ENCODE measurements around the gene COX6A1.

Gene COX6A1

GRCh38 chr12:120397824-120398540 lies 39.9 kb upstream of the COX6A1 start:
- Histone ChIP-seq H3K4me1 (ENCODE audit: low read length) (peaks cover 26% of the 10 kb centered on the region), H3K36me3 (replicated peaks; ENCODE audit: low read depth, low read length) (no peaks in the 10 kb centered on the region), H3K9ac (ENCODE audit: low read length) (no peak overlapping the region), H4K20me1 (ENCODE audit: insufficient read depth, low read length) (no peaks in the 10 kb centered on the region), H3K27ac (ENCODE audit: low read length) (no peak overlapping the region), H3K79me2 (ENCODE audit: low read length) (no peaks in the 10 kb centered on the region), H3K4me3 (ENCODE audit: low read length) (no peak overlapping the region), H3K9me3 (ENCODE audit: insufficient read depth, low read length) (no peaks in the 10 kb centered on the region), H3K27me3 (ENCODE audit: low read depth, low read length) (no peaks in the 10 kb centered on the region), H2AFZ (ENCODE audit: low read depth, low read length) (no peak overlapping the region), H3K4me2 (ENCODE audit: low read length) (peak overlapping the region; percentile 17; the same call in 1 of the 2 replicates)
- TF ChIP-seq EZH2phosphoT487 (IDR thresholded peaks at IDR 0.05; ENCODE audit: low read depth) (no peak), CTCF (IDR thresholded peaks at IDR 0.05; ENCODE audit: low read depth, low read length) (no peak)

DNA sequence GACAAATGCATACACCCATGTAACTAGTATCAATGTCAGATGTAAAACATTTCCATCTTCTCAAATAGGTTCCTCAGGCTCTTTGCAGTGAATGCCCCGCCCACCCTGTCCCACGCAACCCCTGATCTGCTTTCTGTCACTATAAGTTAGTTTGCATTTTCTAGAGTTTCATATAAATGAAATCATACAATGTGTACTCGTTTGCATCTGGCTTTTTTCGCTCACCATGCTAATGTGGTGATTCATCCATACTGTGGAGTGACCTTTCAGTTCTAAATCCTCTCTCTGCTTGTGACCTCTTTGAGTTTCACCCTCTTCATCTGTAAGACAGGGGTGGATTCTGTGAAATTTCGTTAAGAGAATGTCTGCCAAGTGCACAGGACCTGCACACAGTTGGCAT lies 38.4 kb upstream of the COX6A1 start:
- Histone ChIP-seq H3K9ac (ENCODE audit: low read length) (no peak overlapping the region), H3K27ac (ENCODE audit: low read length) (no peak overlapping the region), H4K20me1 (ENCODE audit: insufficient read depth, low read length) (no peaks in the 10 kb centered on the region), H3K4me3 (ENCODE audit: low read length) (no peak overlapping the region), H3K4me1 (ENCODE audit: low read length) (peaks cover 26% of the 10 kb centered on the region), H3K36me3 (replicated peaks; ENCODE audit: low read depth, low read length) (no peaks in the 10 kb centered on the region), H3K9me3 (ENCODE audit: insufficient read depth, low read length) (no peaks in the 10 kb centered on the region), H2AFZ (ENCODE audit: low read depth, low read length) (no peak overlapping the region), H3K4me2 (ENCODE audit: low read length) (peak overlapping the region; percentile 38), H3K27me3 (ENCODE audit: low read depth, low read length) (no peaks in the 10 kb centered on the region), H3K79me2 (ENCODE audit: low read length) (no peaks in the 10 kb centered on the region)
- no peak for TF ChIP-seq CTCF (IDR thresholded peaks at IDR 0.05; ENCODE audit: low read depth, low read length)
- no peak for TF ChIP-seq EZH2phosphoT487 (IDR thresholded peaks at IDR 0.05; ENCODE audit: low read depth)

DNA sequence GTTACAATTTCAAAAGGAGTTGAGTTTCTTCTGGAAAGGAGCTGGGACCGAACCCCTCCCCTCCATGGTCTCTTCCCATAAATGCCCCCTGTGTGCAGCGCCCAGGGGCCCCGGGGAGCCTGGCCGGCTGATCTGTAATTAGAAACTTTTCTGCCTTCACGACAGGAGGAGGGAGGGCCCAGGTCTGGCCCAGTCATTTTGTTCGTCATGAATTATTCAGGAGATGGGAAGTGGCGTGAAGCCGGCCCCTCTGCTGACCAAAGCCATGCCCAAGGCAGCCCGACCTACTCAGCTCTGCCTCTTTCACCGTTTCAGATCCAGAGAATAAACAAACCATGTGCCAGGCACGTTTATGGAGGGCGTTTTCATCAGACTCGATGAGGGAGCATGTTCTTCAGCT lies 35.7 kb upstream of the COX6A1 start:
- no peak overlapping the region for H3K4me3 ChIP-seq (ENCODE audit: low read length)
- no peak overlapping the region for H3K4me2 ChIP-seq (ENCODE audit: low read length)
- H3K9me3 ChIP-seq (ENCODE audit: insufficient read depth, low read length) = no peaks in the 10 kb centered on the region
- no peak overlapping the region; the same call in 1 of the 2 replicates for H2AFZ ChIP-seq (ENCODE audit: low read depth, low read length)
- H4K20me1 ChIP-seq (ENCODE audit: insufficient read depth, low read length) = no peaks in the 10 kb centered on the region
- H3K27ac ChIP-seq (ENCODE audit: low read length) = no peak overlapping the region
- no peak for TF ChIP-seq EZH2phosphoT487 (IDR thresholded peaks at IDR 0.05; ENCODE audit: low read depth)
- TF ChIP-seq CTCF (IDR thresholded peaks at IDR 0.05; ENCODE audit: low read depth, low read length) = no peak
- no peak overlapping the region for H3K9ac ChIP-seq (ENCODE audit: low read length)
- no peaks in the 10 kb centered on the region for H3K27me3 ChIP-seq (ENCODE audit: low read depth, low read length)
- H3K79me2 ChIP-seq (ENCODE audit: low read length) = no peaks in the 10 kb centered on the region
- peaks cover 26% of the 10 kb centered on the region for H3K4me1 ChIP-seq (ENCODE audit: low read length)
- H3K36me3 ChIP-seq (replicated peaks; ENCODE audit: low read depth, low read length) = no peaks in the 10 kb centered on the region

GRCh38 chr12:120403869-120404268 lies 34.0 kb upstream of the COX6A1 start:
- H3K79me2 ChIP-seq (ENCODE audit: low read length) = no peaks in the 10 kb centered on the region
- no peaks in the 10 kb centered on the region for H3K9me3 ChIP-seq (ENCODE audit: insufficient read depth, low read length)
- no peaks in the 10 kb centered on the region for H4K20me1 ChIP-seq (ENCODE audit: insufficient read depth, low read length)
- H3K27me3 ChIP-seq (ENCODE audit: low read depth, low read length) = no peaks in the 10 kb centered on the region
- H3K4me1 ChIP-seq (ENCODE audit: low read length) = peaks cover 17% of the 10 kb centered on the region
- H3K4me2 ChIP-seq (ENCODE audit: low read length) = no peak overlapping the region
- H3K27ac ChIP-seq (ENCODE audit: low read length) = no peak overlapping the region
- no peaks in the 10 kb centered on the region for H3K36me3 ChIP-seq (replicated peaks; ENCODE audit: low read depth, low read length)
- no peak overlapping the region for H3K9ac ChIP-seq (ENCODE audit: low read length)
- H3K4me3 ChIP-seq (ENCODE audit: low read length) = no peak overlapping the region
- no peak overlapping the region for H2AFZ ChIP-seq (ENCODE audit: low read depth, low read length)
- TF ChIP-seq EZH2phosphoT487 (IDR thresholded peaks at IDR 0.05; ENCODE audit: low read depth) (no peak), CTCF (IDR thresholded peaks at IDR 0.05; ENCODE audit: low read depth, low read length) (no peak)

Measured in OCI-LY3 (cell line).